Heart left ventricle (tissue), 13 donors: Measurements from ENCODE around the gene TMEM239.

ENCODE experiments used
- CTCF ChIP-seq, 12 donors: fragments of 200-600 bp; sonication (generic) in 4 of 12; IDR thresholded peaks; one replicate each; pipeline versions ENCODE4 v1.5.0 to v1.8.0; 2018 to 2022; ENCODE audit warnings: antibody characterized with exemption in 12 of 12, mild to moderate bottlenecking in 5 of 12
- POLR2A ChIP-seq, 2 donors: fragments of 450-650 bp; IDR thresholded peaks; one replicate each; pipeline ENCODE4 v1.6.1; 2017; ENCODE audit warnings: antibody characterized with exemption in 2 of 2, mild to moderate bottlenecking in 2 of 2, moderate library complexity in 2 of 2
- donor health status: ischemic (EF 13 %, LVEDD 7.1; RV severe dilation, severe dysfunction).
- donor health status: DM: no; HTN: yes; CAD: no.
- donor health status: DM: no; HTN: no; CAD: no.
- donor health status: ischemic (EF 25% LVEDD 6.9; RV normal size, moderate dysfunction).
- donor health status: ischemic (EF 25% LVEDD 5.7; RV mildly dilated, moderate dysfunction).
- donor health status: ischemic (EF 35%, LVEDD 5.7; RV mildly dilated, moderate dysfunction).
- donor health status: nonischemic (EF 11% LVEDD 7.7; RV severe dilation, severe dysfunction).
- donor health status: DM: yes; HTN: yes; CAD: no.
- donor health status: PGD.
- donor health status: ischemic (EF 29% LVEDD 5.4; RV normal size, mild dysfunction).
- donor health status: nonischemic (EF 23%, LVEDD 6.1; RV moderate dilation, normal function).

GRCh38 chr20:2834401-2835110 lies 18.4 kb downstream of the TMEM239 start:
- TF ChIP-seq CTCF (IDR thresholded peaks at IDR 0.05) (no peak), POLR2A (IDR thresholded peaks at IDR 0.05) (no peak)
